ENCODE data around the gene WDR35.

GRCh38 chr2:19900931-19901441, 88.9 kb downstream of the WDR35 start:
- TF ChIP-seq EZH2 (IDR thresholded peaks at IDR 0.05; ENCODE audit: low read length, unreplicated experiment) = no peak
- TF ChIP-seq, protein P1, sequence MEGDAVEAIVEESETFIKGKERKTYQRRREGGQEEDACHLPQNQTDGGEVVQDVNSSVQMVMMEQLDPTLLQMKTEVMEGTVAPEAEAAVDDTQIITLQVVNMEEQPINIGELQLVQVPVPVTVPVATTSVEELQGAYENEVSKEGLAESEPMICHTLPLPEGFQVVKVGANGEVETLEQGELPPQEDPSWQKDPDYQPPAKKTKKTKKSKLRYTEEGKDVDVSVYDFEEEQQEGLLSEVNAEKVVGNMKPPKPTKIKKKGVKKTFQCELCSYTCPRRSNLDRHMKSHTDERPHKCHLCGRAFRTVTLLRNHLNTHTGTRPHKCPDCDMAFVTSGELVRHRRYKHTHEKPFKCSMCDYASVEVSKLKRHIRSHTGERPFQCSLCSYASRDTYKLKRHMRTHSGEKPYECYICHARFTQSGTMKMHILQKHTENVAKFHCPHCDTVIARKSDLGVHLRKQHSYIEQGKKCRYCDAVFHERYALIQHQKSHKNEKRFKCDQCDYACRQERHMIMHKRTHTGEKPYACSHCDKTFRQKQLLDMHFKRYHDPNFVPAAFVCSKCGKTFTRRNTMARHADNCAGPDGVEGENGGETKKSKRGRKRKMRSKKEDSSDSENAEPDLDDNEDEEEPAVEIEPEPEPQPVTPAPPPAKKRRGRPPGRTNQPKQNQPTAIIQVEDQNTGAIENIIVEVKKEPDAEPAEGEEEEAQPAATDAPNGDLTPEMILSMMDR (conservative IDR thresholded peaks at IDR 0.05; ENCODE audit: low read depth, low read length) = no peak
